Astrocyte of the spinal cord (primary cell): ENCODE data around the gene PPP1R12B.

ENCODE experiments used
- DNase-seq: peaks from one replicate; pipeline ENCODE4 v3.0.0; 2011; ENCODE audit warnings: low read depth, low spot score
- H3K4me3 ChIP-seq: 2 replicates; pipeline ENCODE4 v1.5.1; 2011; ENCODE audit warnings: low read depth, mild to moderate bottlenecking, low read length, moderate library complexity
- CTCF ChIP-seq: IDR thresholded peaks from 2 replicates; pipeline ENCODE4 v1.5.1; 2012; ENCODE audit warnings: low read depth, mild to moderate bottlenecking, low read length, inconsistent platforms
- in situ Hi-C: cut with HindIII; loops from 2 replicates; pipeline ENCODE4 v1.10.0; 2017; ENCODE audit warnings: low sequenced_read_pairs

The PPP1R12B gene

GRCh38 chr1:202348509-202349205, at the start of gene PPP1R12B:
TSS of gene PPP1R12B (plus strand) at chr1:202348699. CDS start at chr1:202348852, 153 bp downstream.
- H3K4me3 ChIP-seq: peak within 1 kb of the TSS; percentile 97
- no peak for TF ChIP-seq CTCF
- peak; percentile 99 for DNase-seq
- in situ Hi-C loops: no loop called here

- H3K4me3 ChIP-seq: no peak overlapping the region
- TF ChIP-seq CTCF: no peak
- in situ Hi-C loops: loop anchor here (25.0 kb wide), 1 partner anchor 90 kb away; no protein-coding TSS in a partner anchor
- no peak for DNase-seq
These were observed 46.3 kb upstream of the PPP1R12B start for GRCh38 chr1:202302166-202302565.

- H3K4me3 ChIP-seq: no peak overlapping the region
- DNase-seq: no peak
- in situ Hi-C loops: loop anchor here (25.0 kb wide), 1 partner anchor 92 kb away; no protein-coding TSS in a partner anchor
- TF ChIP-seq CTCF: no peak
These were observed 44.1 kb upstream of the PPP1R12B start for GRCh38 chr1:202304375-202304774.

GRCh38 chr1:202305168-202305567, 43.3 kb upstream of the PPP1R12B start:
- in situ Hi-C loops: loop anchor here (25.0 kb wide), 1 partner anchor 93 kb away; no protein-coding TSS in a partner anchor
- no peak for DNase-seq
- no peak for TF ChIP-seq CTCF
- H3K4me3 ChIP-seq: no peak overlapping the region

- no peak for DNase-seq
- no peak for TF ChIP-seq CTCF
- in situ Hi-C loops: loop anchor here (25.0 kb wide), 1 partner anchor 94 kb away; no protein-coding TSS in a partner anchor
- H3K4me3 ChIP-seq: no peak overlapping the region
These were observed 41.8 kb upstream of the PPP1R12B start for GRCh38 chr1:202306535-202307345.

GRCh38 chr1:202310071-202310725, 38.3 kb upstream of the PPP1R12B start:
- in situ Hi-C loops: loop anchor here (25.0 kb wide), 1 partner anchor 98 kb away; no protein-coding TSS in a partner anchor
- H3K4me3 ChIP-seq: no peak overlapping the region
- TF ChIP-seq CTCF: no peak
- DNase-seq: no peak
